HepG2 (cell line): ENCODE results near the gene CEP68.

ENCODE experiments used
- DPF2 ChIP-seq: sonication (generic); formaldehyde crosslinking; IDR thresholded peaks from 2 replicates; pipeline ENCODE4 v1.4.0; 2020; ENCODE audit warnings: mild to moderate bottlenecking, low read depth, missing genetic modification reagents, borderline replicate concordance
- FOXK2 ChIP-seq: fragments of 450-650 bp; IDR thresholded peaks from 2 replicates; pipeline ENCODE4 v1.6.1; 2016
- GABPA ChIP-seq, 2 experiments: IDR thresholded peaks; 2 replicates each; pipeline ENCODE4 v1.6.1; 2011 to 2016; ENCODE audit warnings: low read depth in 2 of 2, low read length in 1 of 2, missing biosample characterization in 1 of 2, missing genetic modification characterization in 1 of 2
- HIVEP1 ChIP-seq: sonication (generic); formaldehyde crosslinking; IDR thresholded peaks from 2 replicates; pipeline ENCODE4 v1.4.0; 2020; ENCODE audit warnings: mild to moderate bottlenecking, missing genetic modification reagents
- JDP2 ChIP-seq: sonication (generic); formaldehyde crosslinking; IDR thresholded peaks from 2 replicates; pipeline ENCODE4 v1.8.1; 2022; ENCODE audit warnings: missing genetic modification reagents, borderline replicate concordance
- JUN ChIP-seq: sonication (generic); formaldehyde crosslinking; IDR thresholded peaks from 2 replicates; pipeline ENCODE4 v1.4.0; 2020; ENCODE audit warnings: mild to moderate bottlenecking, missing genetic modification reagents
- PHF8 ChIP-seq: sonication (generic); formaldehyde crosslinking; IDR thresholded peaks from 2 replicates; pipeline ENCODE4 v1.5.0; 2020; ENCODE audit warnings: missing genetic modification reagents
- POLR2AphosphoS5 ChIP-seq: IDR thresholded peaks from 2 replicates; pipeline ENCODE4 v1.6.1; 2012; ENCODE audit warnings: low read depth, low read length
- RFX5 ChIP-seq: IDR thresholded peaks from 2 replicates; pipeline ENCODE4 v1.6.1; 2011; ENCODE audit warnings: low read depth, low read length, improper control_type of control experiment
- SMC3 ChIP-seq: IDR thresholded peaks from 2 replicates; pipeline ENCODE4 v1.6.1; 2011; ENCODE audit warnings: low read length, improper control_type of control experiment
- ZNF18 ChIP-seq: sonication (generic); formaldehyde crosslinking; IDR thresholded peaks from 2 replicates; pipeline ENCODE4 v1.8.0; 2022; ENCODE audit warnings: mild to moderate bottlenecking, missing genetic modification reagents; ENCODE audit not compliant: insufficient replicate concordance
- ZNF33A ChIP-seq: sonication (generic); formaldehyde crosslinking; IDR thresholded peaks from 2 replicates; pipeline ENCODE4 v1.5.1; 2020; ENCODE audit warnings: missing genetic modification reagents, mild to moderate bottlenecking, moderate library complexity, borderline replicate concordance

DNA sequence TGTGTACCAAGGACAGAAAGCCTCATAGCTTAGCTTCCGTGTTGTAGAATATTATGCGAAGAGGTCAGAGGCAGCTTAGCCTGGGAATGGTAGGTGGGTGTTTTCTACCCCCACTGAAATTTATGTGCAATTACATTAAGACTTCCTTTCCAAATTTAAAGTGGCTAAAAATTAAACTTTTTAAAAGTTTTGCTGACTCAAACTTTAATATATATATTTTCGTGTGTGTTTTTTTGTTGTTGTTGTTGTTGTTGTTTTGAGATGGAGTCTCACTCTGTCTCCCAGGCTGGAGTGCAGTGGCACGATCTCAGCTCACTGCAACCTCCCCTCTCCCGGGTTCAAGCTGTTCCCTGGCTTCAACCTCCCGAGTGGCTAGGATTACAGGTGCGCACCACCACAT lies 77.9 kb downstream of the CEP68 start:
- no peak for TF ChIP-seq JUN (CRISPR knock-in tag)
- no peak for TF ChIP-seq SMC3
- no peak for TF ChIP-seq FOXK2
- no peak for TF ChIP-seq ZNF33A (CRISPR knock-in tag)
- no peak for TF ChIP-seq JDP2 (CRISPR knock-in tag)
- TF ChIP-seq POLR2AphosphoS5: no peak
- no peak for TF ChIP-seq ZNF18 (CRISPR knock-in tag)
- no peak for TF ChIP-seq PHF8 (CRISPR knock-in tag)
- TF ChIP-seq DPF2 (CRISPR knock-in tag): no peak
- no peak for TF ChIP-seq HIVEP1 (CRISPR knock-in tag)
- no peak for TF ChIP-seq RFX5
- TF ChIP-seq GABPA (IDR thresholded peaks at IDR 0.05; ENCODE audit: low read depth, low read length): no peak
- no peak for TF ChIP-seq GABPA (CRISPR knock-in tag; IDR thresholded peaks at IDR 0.05; ENCODE audit: low read depth)
